DMS153 treated with DMSO at 0.1 percent for 48 hours (cell line): ENCODE data around the gene PLA2G4E.

ENCODE experiments used
- DNase-seq: peaks from one replicate; lab custom pipeline; 2025; ENCODE audit not compliant: unreplicated experiment; lab: John Stamatoyannopoulos, UW

Gene PLA2G4E

DNA sequence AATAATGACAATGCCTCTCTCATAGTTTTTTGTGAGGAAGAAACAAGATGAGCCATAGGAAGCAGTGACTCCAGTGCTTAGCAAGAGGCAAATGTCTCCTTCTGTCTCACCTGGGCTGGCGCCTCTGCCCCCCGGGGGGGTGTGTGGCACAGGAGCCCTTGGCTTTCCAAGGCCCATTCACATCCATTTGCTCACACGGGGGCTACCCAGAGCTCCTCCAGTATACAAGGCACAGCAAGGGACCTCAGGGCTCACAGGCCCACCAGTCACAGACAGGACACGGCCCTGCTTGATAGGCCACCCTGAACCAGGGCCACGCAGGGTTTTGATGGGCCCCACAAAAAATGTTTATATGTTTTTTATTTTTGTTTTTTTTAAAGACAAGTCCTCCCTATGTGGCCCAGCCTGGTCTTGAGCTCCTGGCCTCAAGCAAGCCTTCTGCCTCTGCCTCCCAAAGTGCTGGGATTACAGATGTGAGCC is 26.6 kb downstream of the PLA2G4E start:
- DNase-seq, result no peak

DNA sequence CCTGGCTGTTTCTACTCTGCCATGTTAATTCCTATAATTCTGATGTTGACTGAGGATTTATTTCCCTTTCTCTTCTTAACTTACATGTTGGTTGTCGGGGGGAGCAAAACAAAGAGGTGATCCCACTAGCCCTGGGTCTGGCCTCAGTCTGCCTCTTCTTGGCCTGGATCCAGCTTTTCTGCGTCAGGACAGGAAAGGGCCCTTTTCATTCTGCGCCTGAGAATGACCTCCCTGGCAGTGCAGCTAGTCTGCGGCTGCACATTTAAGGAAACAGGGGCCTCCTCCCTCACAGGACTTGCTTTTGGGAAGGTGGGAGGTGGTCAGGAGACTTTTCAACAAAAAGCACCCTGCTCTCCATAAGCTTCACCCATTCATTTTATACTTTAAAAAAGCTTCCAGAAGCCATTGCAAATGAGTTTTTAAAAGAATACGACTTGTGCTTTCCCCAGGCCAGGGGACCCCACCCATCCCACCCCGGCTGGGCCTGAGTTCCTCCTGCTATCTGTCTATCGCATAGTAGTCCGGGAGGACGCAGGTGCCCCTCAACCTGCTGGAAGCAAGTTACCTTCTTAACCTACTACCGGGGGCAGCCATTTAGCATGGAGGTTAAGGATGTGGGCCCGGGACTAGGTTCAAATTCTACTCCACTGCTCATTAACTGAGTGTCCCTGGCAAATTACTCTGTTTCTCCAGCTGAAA is 27.2 kb downstream of the PLA2G4E start:
- no peak for DNase-seq

DNA sequence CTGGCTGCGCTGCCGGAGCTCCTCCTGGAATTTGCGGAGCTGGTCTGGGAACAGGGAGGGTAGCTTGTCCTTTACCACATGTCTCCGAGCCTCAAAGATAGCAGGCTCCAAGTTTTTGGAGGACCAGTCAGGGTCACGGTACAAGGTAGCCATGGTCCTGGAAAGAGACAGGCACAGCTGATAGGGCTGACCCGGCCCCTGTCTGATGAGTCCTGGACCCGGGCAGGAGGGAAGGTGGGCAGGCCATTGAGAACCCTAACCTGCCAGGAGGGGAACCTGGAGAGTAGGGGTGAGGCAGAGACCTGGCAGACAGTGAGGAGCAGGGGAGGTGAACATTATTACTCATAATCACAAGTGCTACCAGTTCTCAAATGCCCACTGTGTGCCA is 28.0 kb downstream of the PLA2G4E start:
- no peak for DNase-seq

DNA sequence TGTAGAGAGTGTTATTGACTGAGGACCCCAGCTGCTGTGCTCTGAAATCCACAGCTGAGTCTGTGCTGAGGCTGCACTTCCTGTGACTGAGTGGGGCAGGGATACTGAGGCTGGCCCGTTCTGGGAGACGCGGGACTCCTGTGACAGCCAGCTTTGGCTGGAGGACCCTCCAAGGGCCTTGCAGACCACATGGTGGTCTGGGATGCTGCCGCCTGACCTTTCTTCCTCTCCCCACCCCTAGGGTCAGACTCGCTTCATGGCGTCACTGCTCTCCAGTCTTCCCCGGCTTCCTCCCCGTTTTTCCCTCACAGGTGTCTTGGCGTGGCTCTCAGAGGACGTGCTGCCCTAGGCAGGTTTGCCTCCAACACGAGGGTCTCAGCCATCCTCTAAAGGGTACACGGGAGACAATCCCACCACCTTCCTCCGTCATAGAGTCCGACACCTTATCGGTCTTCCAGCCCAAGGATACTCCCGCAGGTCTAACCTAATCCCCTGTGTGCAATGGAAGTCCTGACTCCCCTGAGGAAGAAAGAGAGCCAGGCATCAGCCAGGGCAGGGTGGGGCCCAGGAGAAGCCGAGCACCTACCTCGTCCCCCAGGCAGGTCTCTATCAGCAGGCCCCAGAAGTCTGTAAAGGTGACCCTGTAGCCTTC is 28.6 kb downstream of the PLA2G4E start:
- no peak for DNase-seq

DNA sequence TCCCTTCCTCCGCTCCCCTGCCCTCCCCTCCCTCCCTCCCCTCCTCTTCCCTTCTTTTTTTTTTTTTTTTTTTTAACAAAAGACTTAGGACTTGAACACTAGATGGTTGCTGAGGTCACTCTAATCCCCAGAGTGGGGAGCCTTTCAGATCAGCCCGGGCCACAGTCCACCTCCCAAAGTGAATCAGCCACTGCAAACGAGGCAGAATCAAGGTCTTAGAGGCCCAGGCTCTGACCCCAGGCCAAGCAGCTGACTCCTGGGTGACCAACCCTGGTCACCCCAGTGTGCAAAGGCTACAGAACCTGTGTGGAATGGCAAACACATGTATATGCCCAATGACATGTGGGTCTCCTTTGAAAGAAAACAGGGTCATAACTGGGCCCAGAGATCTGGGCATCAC is 30.2 kb downstream of the PLA2G4E start:
- DNase-seq, result no peak

DNA sequence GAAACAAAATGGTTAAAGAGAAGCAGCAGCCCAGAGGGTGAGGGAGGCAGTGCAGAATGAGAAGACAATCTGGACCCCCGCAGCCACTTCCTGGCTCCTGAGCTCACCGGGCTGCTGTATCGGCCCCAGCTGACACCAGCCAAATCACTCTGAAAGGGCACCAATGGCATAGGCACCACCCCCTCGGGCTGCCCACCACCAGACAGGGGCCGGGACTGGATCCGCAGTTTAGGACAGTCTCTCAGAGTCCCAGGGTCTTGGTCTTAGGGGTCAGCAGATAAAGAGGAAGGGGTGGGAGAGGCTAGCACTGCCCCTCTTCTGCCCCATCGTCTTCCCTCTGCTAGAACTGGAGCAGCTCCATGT is 30.6 kb downstream of the PLA2G4E start:
- no peak for DNase-seq

DNA sequence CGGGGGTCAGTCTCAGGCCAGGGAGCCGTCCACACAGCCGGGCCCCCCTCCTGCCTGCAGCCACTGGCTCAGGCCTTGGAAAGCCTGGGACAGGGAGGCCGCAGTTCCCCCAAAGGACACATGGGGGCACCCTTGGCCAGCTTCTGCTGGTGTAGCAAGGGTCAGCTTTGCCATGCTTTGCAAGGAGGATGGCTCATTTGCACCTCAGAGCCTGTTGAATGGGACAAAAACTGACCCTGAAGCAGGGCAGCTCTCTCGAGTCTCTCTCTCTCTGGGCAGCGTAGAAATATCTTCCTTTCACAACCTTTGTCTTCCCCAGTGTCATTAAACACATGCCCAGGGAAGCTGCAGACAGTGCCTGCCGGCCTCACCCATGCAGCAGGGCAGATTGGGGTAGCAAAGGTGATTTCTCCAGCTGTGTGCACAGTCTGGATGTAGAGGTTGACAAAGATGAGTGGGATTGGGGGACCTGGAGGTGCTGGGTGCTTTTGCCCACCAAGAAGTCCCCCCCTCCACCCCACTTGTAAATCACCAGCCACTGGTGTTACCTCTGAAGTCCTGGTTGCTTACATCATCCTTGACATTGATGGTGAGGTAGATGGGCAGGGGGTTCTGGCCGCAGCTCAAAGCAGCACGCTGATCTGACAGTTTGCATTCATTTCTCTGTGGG is 31.1 kb downstream of the PLA2G4E start:
- DNase-seq, result peak; percentile 6

DNA sequence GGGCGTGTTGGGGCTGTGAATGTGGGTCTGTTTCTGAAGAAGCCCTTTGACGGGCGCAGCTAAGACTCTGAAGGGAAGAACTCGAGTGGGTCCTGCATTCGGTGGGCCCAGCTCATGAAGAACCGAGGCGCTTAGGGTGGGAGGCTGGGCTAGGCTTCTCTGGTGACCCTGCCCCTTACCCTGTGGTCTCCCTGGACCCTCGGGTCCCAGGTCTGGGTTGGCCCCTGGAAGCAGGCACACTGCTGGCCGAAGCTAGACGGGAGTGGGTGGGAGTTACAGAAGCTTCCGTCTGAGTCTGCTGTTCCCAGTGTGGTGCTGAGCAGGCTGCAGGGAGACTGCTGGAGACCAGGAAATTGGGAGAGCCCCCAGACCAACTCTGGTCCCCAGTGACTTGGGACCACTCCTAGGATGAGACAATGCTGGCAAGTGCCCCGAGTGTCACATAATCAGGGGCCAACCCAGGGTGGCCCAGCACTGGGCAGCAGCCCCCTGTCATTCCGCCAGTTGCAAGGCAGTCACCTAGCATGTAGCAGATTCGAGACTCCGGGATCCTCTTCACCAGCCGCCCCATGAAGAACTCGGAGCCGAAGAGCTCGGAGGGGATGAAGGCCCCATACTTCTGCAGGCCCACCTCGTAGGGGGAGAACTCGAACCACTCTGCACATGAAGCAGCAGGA is 31.8 kb downstream of the PLA2G4E start:
- no peak for DNase-seq

DNA sequence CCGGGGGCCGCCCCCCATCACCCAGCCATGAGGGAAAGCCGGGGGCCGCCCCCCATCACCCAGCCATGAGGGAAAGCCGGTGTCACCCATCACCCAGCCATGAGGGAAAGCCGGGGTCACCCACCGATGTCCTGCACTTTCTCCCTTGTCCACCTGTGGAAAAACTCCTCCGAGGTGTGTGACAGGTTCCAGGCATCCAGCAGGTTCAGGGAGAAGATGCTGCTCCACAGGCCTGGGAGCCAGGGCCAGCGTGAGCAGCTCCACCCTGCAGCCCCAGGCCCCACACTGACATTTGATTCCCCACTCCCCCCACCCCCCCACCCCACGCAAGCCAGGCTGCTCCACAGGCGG is 32.9 kb downstream of the PLA2G4E start:
- no peak for DNase-seq

DNA sequence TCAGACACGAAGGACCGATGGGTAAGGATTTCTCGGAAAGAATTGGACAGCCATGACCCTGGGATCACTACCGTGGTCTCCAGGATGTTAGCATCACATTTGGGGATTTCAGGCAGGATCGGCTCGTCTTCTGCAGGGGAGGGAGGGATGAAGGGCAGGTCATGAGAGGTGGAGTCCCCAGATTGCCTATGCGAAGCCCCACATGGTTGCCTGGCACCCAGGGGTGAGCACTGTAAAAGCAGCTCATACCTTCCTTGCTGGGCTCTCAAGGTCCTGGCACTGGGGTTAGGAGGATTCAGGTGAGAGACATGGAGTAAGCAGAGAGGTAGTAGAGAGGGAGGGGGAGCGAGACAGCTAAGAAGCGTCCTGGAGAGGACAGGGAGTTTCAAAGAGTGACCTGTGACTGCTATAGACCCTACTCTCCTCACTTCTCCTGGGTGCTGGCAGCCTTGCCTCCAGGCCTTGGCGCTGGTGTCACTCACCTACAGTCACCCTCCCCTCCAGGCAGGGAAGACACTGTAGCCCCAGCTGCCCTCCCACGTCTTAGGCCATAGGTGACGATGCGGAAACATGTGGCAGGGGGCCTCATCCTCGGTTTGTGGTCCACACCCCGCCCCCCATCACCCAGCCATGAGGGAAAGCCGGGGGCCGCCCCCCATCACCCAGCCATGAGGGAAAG is 33.5 kb downstream of the PLA2G4E start:
- DNase-seq, result no peak

DNA sequence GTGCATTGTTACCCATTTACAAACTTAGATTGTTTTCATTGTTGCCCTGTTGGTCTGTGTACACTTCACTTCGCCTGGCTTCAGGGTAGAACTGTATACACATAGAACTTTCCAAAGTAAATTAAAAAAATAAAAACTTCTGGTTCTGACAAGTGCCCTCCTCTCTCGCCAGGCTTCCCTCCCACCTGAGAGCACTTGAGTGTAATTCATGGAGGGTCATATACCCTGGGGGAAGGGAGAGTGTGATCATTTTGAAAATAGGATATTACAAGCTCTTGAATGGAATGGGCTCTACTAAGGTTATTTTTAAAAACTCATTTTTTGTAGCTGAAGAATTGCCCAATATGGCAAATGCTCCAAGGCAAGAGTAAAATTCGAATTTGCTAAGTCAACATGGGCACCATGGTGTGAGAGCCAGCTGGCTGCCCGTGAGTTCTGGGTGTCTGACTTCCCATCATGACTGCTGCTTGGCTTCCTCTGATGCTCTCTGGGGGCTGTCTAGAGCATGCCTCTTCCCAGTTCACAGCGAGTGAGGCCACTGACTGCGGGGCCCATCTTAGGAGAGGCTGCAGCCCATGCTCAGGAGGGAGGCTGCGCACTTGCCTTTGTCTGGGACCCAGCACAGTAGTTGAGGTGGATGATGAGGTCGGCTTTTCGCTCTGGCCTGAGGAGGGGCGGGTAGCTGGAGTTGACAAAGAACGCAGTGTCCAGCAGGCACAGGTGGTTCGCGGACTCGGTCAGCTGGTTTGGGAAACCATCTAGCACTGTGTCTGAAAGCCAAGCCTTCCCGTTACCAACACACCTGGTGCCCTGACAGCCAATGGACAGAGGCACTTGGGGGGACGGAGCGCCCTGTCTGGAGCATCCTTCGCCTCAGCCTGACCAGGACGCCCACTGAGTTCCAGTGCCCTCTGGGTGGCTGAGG is 35.3 kb downstream of the PLA2G4E start:
- no peak for DNase-seq

DNA sequence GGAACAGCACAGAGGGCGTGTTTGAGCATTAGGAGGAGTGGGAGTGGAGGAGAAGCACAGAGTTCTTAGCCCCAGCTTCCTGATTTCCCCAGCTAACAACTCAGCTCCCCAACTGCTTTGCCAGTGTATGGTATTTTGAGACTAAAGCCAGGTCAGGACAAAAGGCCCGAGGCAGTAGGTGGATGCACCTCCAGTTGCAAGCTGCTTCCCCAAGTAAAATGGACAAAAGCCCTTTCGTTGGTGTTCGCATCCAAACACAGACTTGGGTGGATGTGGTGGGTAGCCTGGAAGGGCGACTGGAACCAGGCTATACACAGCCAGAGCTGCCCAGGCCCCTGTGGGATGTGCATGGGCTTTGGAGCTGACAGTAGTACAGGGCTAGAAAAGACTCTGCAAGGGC is 36.2 kb downstream of the PLA2G4E start:
- no peak for DNase-seq

DNA sequence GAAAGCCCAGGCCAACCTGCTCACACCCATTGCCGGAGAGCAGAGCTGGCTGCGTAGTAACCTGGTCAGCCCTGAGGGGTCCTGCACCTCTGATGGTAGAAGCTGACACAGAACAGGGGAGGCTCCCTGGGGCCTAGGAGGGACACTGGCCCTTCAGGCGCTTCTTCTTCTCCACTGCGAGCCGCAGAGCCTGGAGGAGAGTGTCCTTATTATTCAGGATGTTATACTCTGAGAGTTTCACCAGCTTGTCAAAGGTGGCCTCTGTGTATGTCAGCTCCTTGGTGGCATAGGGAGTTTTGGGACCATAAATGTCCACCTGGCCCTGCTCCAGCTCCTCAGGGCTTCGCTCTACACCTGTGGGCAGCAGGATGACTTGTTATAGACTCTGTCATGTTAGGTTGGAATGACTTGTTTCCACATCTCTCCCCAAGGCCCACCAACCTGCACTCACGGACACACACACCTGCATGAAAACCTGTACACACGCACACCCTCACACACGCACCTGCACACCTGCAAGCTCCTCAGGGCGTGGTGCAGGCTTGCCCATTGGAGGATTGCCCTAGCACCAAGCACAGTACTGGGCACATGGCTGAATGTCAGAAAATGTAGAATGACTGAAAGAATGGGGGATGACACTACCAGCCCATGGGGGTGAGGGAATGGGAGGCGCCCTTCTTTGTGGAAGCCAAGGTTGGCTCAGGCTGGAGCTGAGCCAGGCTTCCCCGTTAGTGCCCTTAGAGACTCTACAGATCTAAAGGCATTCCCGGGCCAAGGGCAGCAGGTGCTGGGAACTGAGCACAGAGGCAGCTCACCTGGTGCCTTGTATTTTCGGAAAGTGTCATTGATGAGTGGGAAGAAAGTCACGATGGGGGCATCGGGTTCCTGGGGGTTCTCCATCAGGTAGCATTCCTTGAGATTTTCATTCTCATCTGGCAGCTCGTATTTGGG is 36.9 kb downstream of the PLA2G4E start:
- no peak for DNase-seq

DNA sequence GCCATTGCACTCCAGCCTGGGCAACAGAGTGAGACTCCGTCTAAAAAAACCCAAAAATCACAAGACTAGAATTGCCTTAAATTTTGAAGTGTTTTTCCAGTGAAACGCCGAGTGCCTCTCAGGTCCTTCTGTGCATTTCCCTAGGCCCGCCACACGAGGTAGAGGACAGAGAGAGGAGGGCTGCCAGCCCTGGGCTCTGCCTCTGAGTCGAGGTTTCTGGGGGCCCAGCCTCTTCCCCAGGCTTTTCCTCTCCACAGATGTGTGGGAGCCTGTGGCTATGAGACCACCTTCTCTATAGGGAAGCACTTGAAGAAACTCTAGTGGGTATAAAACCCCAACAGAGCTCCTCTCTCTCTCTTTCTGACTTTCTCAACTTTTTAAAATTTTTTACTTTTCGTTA is 37.6 kb downstream of the PLA2G4E start:
- DNase-seq, result no peak

DNA sequence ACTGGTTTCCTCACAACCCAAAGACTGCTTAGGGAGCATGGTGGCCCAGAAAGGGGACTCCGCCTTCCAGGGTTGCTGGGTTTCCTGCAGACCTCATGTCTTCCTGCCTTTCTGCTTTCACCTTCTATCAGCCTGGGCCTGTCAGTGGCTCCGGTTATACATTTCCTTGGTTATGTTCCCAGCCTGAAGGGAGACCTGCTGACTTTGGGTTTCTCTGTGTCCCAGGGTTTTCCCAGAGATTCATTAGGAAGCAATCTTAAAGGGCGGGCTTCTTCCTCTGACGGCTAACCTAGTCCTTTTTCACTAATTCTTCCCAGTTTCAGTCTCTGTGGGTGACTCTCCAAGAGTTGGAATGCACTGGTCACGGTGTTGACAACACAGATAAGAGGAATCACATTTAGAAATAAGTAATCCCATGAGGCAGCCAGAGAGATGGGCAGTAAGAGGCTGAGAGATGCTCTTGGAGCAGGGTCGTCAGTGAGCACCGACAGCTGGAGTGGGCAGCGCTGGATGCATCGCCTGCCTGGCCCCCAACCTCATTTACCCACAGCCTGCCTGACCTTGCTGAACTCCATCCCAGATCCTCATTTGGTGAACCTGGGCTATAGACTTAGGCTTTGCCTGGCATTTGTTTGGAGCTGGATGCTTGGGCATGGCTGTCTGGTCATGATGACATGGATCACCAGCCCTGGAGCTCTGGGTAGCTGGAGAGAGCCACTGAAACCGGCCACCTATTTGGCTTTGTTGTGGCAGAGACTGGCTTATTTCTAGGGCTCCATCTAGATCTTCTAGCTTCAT is 38.5 kb downstream of the PLA2G4E start:
- no peak for DNase-seq

DNA sequence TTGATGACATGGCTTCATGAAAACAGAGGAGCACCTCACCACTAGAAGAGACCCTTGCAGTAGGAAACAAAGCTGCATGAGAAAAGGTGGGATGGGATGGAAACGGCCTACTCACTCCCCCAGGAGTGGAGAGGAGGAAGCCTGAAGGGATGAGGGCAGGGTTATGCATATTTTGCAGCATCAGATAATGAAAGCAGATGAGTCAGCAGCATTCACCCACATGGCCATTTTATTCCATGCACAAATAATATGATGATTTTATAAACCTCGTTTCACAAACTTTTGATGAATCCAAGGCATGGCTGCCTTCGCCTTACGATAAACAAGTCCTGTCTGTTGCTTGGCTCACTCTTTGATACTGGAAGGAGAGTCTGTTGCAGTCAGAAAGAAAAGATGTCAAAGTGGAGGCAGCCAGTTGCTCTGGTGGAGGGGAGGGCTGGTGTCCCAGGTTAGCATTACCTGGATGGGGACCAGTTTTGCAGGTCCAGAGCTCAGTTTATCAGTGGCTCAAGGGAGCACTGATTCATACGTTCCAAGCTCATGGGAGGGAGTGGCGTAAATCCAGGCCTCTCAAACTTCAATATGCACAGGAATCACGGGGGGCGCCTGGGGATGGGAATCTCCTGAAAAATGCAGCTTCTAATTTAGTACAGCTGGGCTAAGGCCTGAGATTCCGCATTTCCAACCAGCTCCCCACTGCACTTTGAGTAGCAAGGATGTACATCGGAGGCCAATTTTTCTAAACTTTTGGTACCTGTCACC is 39.3 kb downstream of the PLA2G4E start:
- DNase-seq, result no peak

DNA sequence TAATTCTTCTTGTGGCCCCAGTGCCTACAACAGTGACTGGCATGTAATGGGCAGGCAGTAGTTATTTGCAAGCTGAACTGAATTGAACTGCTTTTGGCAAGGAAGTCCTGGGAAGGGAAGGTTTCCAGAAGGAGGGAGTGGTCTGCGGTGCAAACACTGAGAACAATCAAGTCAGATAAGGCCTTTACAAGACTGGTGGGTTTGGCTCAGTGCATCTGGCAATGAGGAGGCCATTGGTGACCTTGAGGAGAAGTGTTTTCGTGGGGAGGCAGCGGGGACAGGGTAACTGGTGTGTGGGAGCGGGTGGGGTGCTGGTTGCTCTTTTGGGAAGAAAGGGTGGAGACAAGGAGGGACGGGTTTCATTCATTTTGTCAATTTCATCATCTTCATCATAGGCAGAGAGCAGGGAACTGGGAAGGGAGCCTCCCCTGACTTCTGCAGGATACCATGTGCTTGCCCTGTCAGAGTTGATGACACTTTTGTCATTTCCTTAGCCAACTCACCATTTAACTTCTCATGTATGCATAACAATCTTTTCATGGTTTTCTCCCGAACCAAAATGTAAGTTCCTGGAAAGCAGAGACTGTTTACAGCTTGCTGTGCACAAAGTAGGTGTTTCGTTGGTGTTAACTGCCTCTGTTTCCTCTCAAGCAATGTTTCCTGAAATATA is 40.1 kb downstream of the PLA2G4E start:
- DNase-seq, result no peak
